ENCODE data around the gene ABLIM3. TPM values are rescaled to one million over a fixed set of nuclear protein-coding genes. Genes with fewer than 3 reads are reported as not detected.

Gene ABLIM3
- total RNA-seq, 1 experiment from 2014 or later, result 14.3 TPM

DNA sequence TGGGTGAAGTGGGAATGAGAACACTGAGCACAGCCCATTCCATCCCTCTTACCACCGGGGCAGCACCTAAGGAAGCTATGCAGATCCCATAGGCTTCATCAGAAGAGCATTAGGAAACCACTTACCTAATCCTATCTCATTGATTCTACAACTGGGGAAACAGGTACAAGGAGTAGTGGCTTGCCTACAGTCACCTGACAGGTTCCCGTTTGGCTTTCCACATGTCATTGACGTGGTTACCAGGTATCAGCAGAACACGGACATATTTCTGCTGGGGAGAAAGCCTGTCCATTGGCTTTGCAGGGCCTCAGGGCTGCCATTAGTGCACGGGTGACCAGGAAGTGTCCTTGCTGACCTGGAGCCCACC lies 141.7 kb downstream of the ABLIM3 start:
- no peaks in the 10 kb centered on the region for H3K9me2 ChIP-seq (ENCODE audit: insufficient read depth)
- CTCF ChIA-PET, result no interaction called here

DNA sequence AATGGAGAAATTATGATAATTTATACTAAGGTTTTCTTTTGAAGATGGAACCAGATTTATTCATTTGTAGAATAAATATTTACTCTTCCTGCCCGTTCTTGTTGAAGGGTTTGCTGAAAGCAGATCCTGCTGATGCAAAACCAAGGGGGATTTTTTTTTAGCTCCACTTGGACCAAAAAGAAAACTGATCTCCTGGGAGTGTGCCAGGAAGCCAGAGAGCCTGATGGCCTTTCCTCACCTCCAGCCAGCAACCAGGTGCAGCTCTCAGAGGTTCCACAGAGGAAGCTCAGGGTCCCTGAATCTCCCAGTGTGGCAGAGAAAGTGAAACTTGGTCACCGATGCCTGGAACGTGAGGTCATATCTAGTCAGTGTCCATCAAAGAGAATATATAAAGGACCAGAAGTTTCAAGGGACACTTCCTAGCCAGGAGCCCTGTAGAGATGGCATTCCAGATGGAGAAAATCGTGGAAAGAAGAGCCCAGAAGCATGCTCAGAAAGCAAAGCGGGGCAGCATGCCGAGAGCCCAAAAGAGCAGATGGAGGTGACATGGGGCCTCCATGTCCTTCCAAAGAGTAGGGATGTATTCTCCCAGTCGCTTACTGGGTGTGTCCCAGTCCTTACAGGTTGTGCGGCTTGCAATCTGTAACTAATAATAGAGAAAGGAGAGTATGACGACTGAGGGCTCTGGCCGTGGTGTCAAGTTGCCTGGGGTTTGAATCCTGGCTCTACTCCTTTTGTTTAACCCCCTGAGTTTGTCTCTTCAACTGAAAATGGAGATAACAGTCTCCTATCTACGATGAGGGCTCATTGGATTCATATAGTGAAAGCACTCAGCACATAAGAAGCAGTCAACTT lies 142.6 kb downstream of the ABLIM3 start:
- no TSS peak for BruUV-seq (replicated peaks)
- TF ChIP-seq JUND (IDR thresholded peaks at IDR 0.05) (no peak), SRF (IDR thresholded peaks at IDR 0.05; ENCODE audit: low read depth) (no peak), CEBPB (IDR thresholded peaks at IDR 0.05; ENCODE audit: low read depth) (no peak), POLR2AphosphoS5 (IDR thresholded peaks at IDR 0.05; ENCODE audit: low read depth, low read length) (no peak)
- TF ChIP-seq, protein P1, sequence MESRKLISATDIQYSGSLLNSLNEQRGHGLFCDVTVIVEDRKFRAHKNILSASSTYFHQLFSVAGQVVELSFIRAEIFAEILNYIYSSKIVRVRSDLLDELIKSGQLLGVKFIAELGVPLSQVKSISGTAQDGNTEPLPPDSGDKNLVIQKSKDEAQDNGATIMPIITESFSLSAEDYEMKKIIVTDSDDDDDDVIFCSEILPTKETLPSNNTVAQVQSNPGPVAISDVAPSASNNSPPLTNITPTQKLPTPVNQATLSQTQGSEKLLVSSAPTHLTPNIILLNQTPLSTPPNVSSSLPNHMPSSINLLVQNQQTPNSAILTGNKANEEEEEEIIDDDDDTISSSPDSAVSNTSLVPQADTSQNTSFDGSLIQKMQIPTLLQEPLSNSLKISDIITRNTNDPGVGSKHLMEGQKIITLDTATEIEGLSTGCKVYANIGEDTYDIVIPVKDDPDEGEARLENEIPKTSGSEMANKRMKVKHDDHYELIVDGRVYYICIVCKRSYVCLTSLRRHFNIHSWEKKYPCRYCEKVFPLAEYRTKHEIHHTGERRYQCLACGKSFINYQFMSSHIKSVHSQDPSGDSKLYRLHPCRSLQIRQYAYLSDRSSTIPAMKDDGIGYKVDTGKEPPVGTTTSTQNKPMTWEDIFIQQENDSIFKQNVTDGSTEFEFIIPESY (IDR thresholded peaks at IDR 0.05; ENCODE audit: extremely low read depth, insufficient replicate concordance, low read length), result no peak
- CTCF ChIA-PET, result no interaction called here

More for the DNA sequence above, 141.7 kb downstream of the ABLIM3 start:
- intact Hi-C loops (cut with micrococcal nuclease), result no loop called here
- Histone ChIP-seq H3K79me2 (ENCODE audit: insufficient read depth, low read length) (no peaks in the 10 kb centered on the region), H2AFZ (ENCODE audit: low read depth, low read length, poor library complexity, severe bottlenecking) (no peak overlapping the region), H3K27me3 (ENCODE audit: insufficient read depth, low read length) (no peaks in the 10 kb centered on the region), H4K20me1 (ENCODE audit: insufficient read depth) (no peaks in the 10 kb centered on the region), H3K36me3 (ENCODE audit: control insufficient read depth in 1 of 2, insufficient read depth in 2 of 2, low read length in 2 of 2) (no peaks in the 10 kb centered on the region), H3K4me3 (replicated peaks in 1 of 2; ENCODE audit: low read depth in 1 of 2, low read length in 2 of 2) (no peak overlapping the region), H3K27ac (ENCODE audit: low read depth, low read length) (no peak overlapping the region), H3K9ac (ENCODE audit: low read length) (no peak overlapping the region), H3K9me3 (ENCODE audit: control insufficient read depth in 1 of 2, insufficient read depth in 1 of 2, low read depth in 1 of 2, low read length in 2 of 2) (no peaks in the 10 kb centered on the region), H3K4me1 (ENCODE audit: control insufficient read depth in 1 of 2, insufficient read depth in 2 of 2, low read length in 2 of 2) (no peaks in the 10 kb centered on the region), H3K4me2 (ENCODE audit: low read length) (no peak overlapping the region)
- no peak for DNase-seq (ENCODE audit: low read depth, low spot score)
- RAD21 ChIA-PET (ENCODE audit: low non-redundant PET in 1 of 2, low total read pairs in 2 of 2, uncharacterized antibody in 2 of 2, unreplicated experiment in 2 of 2), result no interaction called here
- POLR2A ChIA-PET, result no interaction called here
- no peak for ATAC-seq
- TF ChIP-seq, protein P2, sequence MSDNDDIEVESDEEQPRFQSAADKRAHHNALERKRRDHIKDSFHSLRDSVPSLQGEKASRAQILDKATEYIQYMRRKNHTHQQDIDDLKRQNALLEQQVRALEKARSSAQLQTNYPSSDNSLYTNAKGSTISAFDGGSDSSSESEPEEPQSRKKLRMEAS (IDR thresholded peaks at IDR 0.05), result no peak
- TF ChIP-seq ZFX (IDR thresholded peaks at IDR 0.05) (no peak), EZH2 (IDR thresholded peaks at IDR 0.05) (no peak), CBX3 (IDR thresholded peaks at IDR 0.05; ENCODE audit: low read depth) (no peak), YY1 (IDR thresholded peaks at IDR 0.05; ENCODE audit: extremely low read depth, insufficient replicate concordance, low read depth, low read length) (no peak), EZH2phosphoT487 (IDR thresholded peaks at IDR 0.05; ENCODE audit: borderline replicate concordance) (no peak)
- TF ChIP-seq, protein P3, sequence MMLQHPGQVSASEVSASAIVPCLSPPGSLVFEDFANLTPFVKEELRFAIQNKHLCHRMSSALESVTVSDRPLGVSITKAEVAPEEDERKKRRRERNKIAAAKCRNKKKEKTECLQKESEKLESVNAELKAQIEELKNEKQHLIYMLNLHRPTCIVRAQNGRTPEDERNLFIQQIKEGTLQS (IDR thresholded peaks at IDR 0.05), result no peak
- no TSS peak for BruUV-seq (replicated peaks)

More for the DNA sequence above, 142.6 kb downstream of the ABLIM3 start:
- Histone ChIP-seq H3K9me2 (ENCODE audit: insufficient read depth) (no peaks in the 10 kb centered on the region), H3K9me3 (ENCODE audit: control insufficient read depth in 1 of 2, insufficient read depth in 1 of 2, low read depth in 1 of 2, low read length in 2 of 2) (no peaks in the 10 kb centered on the region), H3K9ac (ENCODE audit: low read length) (no peak overlapping the region), H3K79me2 (ENCODE audit: insufficient read depth, low read length) (no peaks in the 10 kb centered on the region), H3K27ac (ENCODE audit: low read depth, low read length) (no peak overlapping the region), H3K36me3 (ENCODE audit: control insufficient read depth in 1 of 2, insufficient read depth in 2 of 2, low read length in 2 of 2) (no peaks in the 10 kb centered on the region), H3K27me3 (ENCODE audit: insufficient read depth, low read length) (no peaks in the 10 kb centered on the region), H3K4me2 (ENCODE audit: low read length) (no peak overlapping the region), H4K20me1 (ENCODE audit: insufficient read depth) (no peaks in the 10 kb centered on the region), H2AFZ (ENCODE audit: low read depth, low read length, poor library complexity, severe bottlenecking) (no peak overlapping the region), H3K4me3 (replicated peaks in 1 of 2; ENCODE audit: low read depth in 1 of 2, low read length in 2 of 2) (no peak overlapping the region), H3K4me1 (ENCODE audit: control insufficient read depth in 1 of 2, insufficient read depth in 2 of 2, low read length in 2 of 2) (no peaks in the 10 kb centered on the region)
- ATAC-seq, result no peak
- intact Hi-C loops (cut with micrococcal nuclease), result no loop called here
- RAD21 ChIA-PET (ENCODE audit: low non-redundant PET in 1 of 2, low total read pairs in 2 of 2, uncharacterized antibody in 2 of 2, unreplicated experiment in 2 of 2), result no interaction called here
- POLR2A ChIA-PET, result no interaction called here
- DNase-seq (ENCODE audit: low read depth, low spot score), result no peak

Data from HCT116 (cell line).